SJSA1 (cell line): Measurements from ENCODE around the gene OR6A2. TPM values are rescaled to one million over a fixed set of nuclear protein-coding genes. Genes with fewer than 3 reads are reported as not detected.
"Not testable (repeated sequence)": the region's sequence is repeated elsewhere in the genome, so short reads cannot be mapped to it uniquely, and the experiment has no call there.

Experiments
- DNase-seq, 2 experiments: peaks; one replicate each; pipeline ENCODE4 v3.0.0-alpha.2; 2015 to 2020; ENCODE audit warnings: low spot score in 2 of 2, low read depth in 1 of 2
- H3K27ac ChIP-seq: fragments of 250-450 bp; sonication (Bioruptor Pico); 2 replicates; pipeline ENCODE4 v1.5.1; 2020; ENCODE audit warnings: mild to moderate bottlenecking, moderate library complexity
- H3K27me3 ChIP-seq: fragments of 250-450 bp; sonication (Bioruptor Pico); replicated peaks from 2 replicates; pipeline ENCODE4 v1.5.1; 2020; ENCODE audit warnings: mild to moderate bottlenecking, moderate library complexity
- H3K36me3 ChIP-seq: fragments of 250-450 bp; sonication (Bioruptor Pico); 2 replicates; pipeline ENCODE4 v1.5.1; 2020; ENCODE audit warnings: mild to moderate bottlenecking
- H3K4me1 ChIP-seq: fragments of 250-450 bp; sonication (Bioruptor Pico); replicated peaks from 2 replicates; pipeline ENCODE4 v1.6.1; 2021; ENCODE audit warnings: mild to moderate bottlenecking
- H3K4me3 ChIP-seq: fragments of 250-450 bp; sonication (Bioruptor Pico); 2 replicates; pipeline ENCODE4 v1.5.1; 2020; ENCODE audit warnings: mild to moderate bottlenecking
- H3K9me3 ChIP-seq: fragments of 250-450 bp; sonication (Bioruptor Pico); replicated peaks from 2 replicates; pipeline ENCODE4 v1.5.1; 2020; ENCODE audit warnings: mild to moderate bottlenecking
- total RNA-seq: library from RNA; depleted of rRNA; stranded (reverse); fragments of >200 nt; shearing (Covaris generic); gene quantifications from 2 replicates; pipeline ENCODE4 v1.2.3, GENCODE V29; 2014

The OR6A2 gene
- total RNA-seq, 1 experiment from 2014 or later, result not detected

DNA sequence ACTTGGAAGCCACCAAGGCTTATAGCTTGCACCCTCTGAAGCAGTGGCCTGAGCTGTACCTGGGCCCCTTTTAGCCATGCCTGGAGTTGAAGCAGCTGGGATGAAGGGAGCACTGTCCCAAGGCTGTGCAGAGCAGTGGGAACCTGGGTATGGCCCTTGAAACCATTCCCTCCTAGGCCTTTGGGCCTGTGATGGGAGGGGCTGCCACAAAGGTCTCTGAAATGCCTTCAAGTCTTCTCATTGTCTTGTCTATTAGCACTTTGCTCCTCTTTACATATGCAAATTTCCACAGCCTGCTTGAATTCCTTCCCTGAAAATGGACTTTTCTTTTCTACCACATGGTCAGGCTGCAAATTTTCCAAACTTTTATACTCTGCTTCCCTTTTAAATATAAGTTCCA is 1.6 kb upstream of the OR6A2 start:
- H3K9me3 ChIP-seq, H3K27me3 ChIP-seq: not testable (repeated sequence)

DNA sequence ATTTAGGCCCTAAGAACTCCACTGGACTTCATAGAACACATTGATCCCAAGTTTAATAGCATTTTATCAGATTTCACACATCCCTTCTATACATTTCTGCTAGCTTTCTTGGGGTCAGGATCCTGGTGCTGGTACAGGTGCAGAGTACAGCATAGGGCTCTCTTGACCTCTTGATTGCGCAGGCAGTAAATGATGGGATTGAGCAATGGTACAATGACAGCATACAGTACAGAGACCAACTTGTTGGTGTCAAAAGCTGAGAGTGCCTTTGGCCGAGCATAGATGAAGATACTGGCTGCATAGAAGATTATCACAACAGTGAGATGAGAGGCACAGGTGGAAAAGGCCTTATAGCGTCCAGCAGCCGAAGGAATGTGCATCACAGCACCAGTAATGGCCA is 4.8 kb downstream of the OR6A2 start:
- no peak overlapping the region for H3K4me3 ChIP-seq
- H3K27me3 ChIP-seq, result no peaks in the 10 kb centered on the region
- H3K36me3 ChIP-seq, result no peaks in the 10 kb centered on the region
- H3K27ac ChIP-seq, result no peak overlapping the region
- no peaks in the 10 kb centered on the region for H3K4me1 ChIP-seq
- no peaks in the 10 kb centered on the region for H3K9me3 ChIP-seq
- no peak for DNase-seq

More for the DNA sequence above, 1.6 kb upstream of the OR6A2 start:
- not testable (repeated sequence) for DNase-seq, H3K36me3 ChIP-seq, H3K27ac ChIP-seq, H3K4me1 ChIP-seq, H3K4me3 ChIP-seq

DNA sequence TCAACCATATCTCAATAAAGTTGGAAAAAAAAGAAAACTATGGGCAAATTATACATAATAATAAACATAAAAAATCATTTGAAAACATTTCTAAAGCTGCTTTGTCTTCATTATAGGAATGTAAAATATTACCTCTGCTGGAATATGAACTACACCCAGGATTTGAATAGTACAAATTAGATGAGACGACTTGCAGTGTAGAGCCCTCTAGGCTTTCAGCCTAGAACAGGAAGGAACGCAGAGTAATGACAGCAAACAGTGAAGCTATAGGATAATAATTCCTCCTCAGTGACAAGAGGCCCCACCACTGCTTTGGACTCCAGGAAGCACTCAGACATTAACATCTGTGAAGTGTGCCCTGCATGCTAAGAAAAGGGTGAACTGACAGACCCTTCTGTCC is 8.9 kb downstream of the OR6A2 start:
- H3K27ac ChIP-seq, result no peak overlapping the region

DNA sequence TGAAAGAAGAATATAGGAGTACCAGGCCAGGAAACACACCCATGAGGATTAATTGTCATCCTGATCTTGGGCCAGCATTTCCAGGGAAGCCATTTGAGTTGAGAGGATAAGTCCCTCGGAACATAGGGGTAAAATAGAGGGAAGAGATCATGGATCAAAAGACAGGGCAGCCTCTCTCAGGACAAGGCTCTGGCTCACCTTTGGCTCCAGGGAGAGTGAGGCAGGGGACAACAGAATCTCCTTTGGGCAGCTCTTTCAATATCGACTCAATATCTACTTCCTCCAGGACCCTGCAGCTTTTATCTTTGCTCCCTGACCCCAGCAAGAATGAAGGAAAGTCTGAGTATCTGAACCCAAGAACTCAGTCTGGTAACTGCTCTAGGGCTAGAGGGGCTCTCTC is 16.8 kb downstream of the OR6A2 start, which contains the start of gene OR2AG1:
Gene OR2AG1 (plus strand): TSS at position 301 of the 400 bp plus-strand sequence. CDS start 2,018 bp downstream, outside the sequence.
- Histone ChIP-seq H3K36me3 (no peaks in the 10 kb centered on the region), H3K4me3 (no peak within 1 kb of the TSS), H3K27ac (no peak within 1 kb of the TSS), H3K9me3 (no peaks in the 10 kb centered on the region), H3K27me3 (no peaks in the 10 kb centered on the region), H3K4me1 (no peaks in the 10 kb centered on the region)
- DNase-seq, result no peak

More for the DNA sequence above, 8.9 kb downstream of the OR6A2 start:
- H3K4me1 ChIP-seq, result no peaks in the 10 kb centered on the region
- H3K36me3 ChIP-seq, result no peaks in the 10 kb centered on the region
- no peaks in the 10 kb centered on the region for H3K27me3 ChIP-seq
- DNase-seq, result no peak
- H3K4me3 ChIP-seq, result no peak overlapping the region
- H3K9me3 ChIP-seq, result no peaks in the 10 kb centered on the region

DNA sequence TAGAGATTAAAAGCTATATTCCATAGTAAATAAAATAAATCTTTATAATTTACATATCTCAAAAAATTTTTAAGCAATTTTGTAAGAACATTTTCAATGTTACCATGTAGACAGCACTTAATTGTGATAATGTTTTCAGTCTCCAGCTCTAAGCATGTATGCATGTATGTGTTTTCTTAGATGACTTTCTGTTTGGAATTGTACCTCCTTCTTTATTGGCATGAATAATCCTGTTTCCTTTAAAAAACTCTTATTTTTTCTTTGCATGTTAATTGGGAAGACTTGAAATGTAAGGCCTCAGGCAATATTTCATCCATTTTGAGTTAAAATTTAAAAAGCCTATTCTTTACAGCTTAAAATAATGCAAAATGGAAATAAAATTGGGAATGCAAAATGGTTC is 18.7 kb downstream of the OR6A2 start:
- DNase-seq, result no peak
- Histone ChIP-seq H3K4me1 (no peaks in the 10 kb centered on the region), H3K36me3 (no peaks in the 10 kb centered on the region), H3K27me3 (no peaks in the 10 kb centered on the region), H3K4me3 (no peak overlapping the region), H3K9me3 (no peaks in the 10 kb centered on the region), H3K27ac (no peak overlapping the region)

DNA sequence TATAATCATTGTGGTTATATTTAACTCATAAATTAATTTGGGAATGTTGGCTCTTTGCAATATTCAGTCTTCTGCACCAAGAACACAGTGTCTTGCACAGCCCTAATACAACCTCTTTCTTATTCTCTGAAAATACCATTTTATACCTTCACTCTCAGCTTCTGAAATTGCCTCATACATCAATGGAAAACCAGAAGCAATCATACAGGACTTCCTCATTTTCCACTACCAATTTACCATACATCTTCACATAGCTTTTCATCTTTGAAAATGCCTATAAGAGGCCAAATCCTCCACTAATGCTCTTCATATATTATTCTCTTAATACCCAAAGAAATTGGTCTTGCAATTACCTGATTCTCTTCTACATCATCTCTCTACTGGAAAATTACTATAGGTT is 21.0 kb downstream of the OR6A2 start:
- H3K27me3 ChIP-seq, result no peaks in the 10 kb centered on the region
- H3K4me3 ChIP-seq, result no peak overlapping the region
- no peaks in the 10 kb centered on the region for H3K36me3 ChIP-seq
- no peak for DNase-seq
- H3K27ac ChIP-seq, result no peak overlapping the region
- H3K4me1 ChIP-seq, result no peaks in the 10 kb centered on the region
- H3K9me3 ChIP-seq, result no peaks in the 10 kb centered on the region

DNA sequence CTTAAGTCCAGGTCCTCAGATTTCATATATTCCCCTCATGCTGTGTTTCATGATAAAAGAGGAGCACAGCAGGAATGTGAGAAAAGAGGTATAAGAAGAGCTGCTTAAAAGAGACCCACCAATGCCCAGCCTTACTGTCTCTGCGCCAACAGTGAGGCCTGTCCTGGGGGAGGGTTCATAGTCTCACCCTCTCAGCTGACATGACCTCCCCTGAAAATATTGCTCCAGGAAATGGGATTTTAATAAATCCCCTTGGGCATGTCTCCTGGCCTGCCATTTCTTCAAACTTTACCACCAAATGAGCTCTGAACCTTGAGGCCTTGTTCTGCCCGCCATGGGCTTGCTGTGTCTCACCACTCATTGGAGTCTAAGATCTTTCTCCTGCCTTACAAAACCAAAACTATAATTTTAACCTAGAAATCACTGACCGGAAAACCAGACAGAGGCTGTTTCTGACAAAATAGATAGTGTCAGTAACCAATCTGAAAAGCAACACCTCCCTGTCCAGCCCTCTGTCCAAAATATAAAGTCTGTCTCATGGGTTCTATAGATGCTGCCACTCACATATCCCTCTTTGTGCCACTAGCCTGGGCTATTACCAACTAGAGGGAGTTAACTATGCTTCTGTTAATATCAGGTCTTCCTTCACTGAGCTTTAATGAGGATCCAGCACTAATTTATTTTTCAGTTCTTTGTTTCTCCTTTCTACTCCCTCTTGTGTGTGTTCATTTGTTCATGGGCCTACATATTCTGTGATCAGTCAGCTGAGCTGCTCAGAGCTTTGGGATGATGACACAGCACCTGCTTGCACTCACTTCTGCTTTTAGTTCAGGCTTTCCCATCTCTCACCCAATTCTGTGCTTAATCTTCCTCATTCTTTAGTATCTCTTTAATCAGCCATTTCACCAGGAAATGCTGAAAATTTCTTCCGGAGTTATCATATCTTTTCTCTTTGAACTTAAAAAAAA is 27.3 kb downstream of the OR6A2 start, which contains the start of gene OR2AG2:
Gene OR2AG2 (minus strand): TSS at position 51 of the 968 bp plus-strand sequence. CDS start 3,019 bp downstream, outside the sequence.
- no peak for DNase-seq
- Histone ChIP-seq H3K4me3 (no peak within 1 kb of the TSS), H3K36me3 (no peaks in the 10 kb centered on the region), H3K27ac (no peak within 1 kb of the TSS), H3K9me3 (no peaks in the 10 kb centered on the region), H3K27me3 (no peaks in the 10 kb centered on the region), H3K4me1 (no peaks in the 10 kb centered on the region)

DNA sequence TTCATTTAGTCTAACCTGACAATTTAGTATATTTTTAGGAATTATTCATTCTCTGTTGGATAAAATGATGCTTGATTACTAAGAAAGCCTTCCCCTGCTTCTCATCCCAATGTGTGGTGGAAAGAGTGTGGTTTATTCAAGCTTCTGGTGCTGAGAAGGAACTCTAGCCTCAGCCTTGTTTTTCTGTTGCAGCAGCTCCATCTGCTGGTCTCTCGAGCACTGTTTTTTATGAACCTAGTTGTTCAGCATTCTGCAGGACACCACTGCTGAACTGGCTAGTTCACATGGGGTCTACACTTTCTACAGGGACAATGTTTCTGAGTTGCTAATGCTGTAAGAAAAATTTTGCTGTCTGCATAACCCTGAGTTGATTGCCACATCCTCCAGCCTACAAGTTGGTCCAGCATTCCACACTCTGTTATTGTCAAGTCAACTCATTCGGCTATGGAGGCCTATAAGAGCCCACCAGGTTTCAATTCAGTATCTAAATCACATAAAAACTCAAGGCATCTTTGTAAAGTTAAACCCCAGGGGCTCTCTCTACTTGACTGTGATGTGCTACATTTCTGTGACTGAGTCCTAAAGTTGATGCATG is 42.0 kb downstream of the OR6A2 start:
- Histone ChIP-seq H3K9me3 (no peaks in the 10 kb centered on the region), H3K27me3 (no peaks in the 10 kb centered on the region), H3K4me1 (no peaks in the 10 kb centered on the region), H3K27ac (no peak overlapping the region), H3K36me3 (no peaks in the 10 kb centered on the region), H3K4me3 (no peak overlapping the region)
- DNase-seq, result peak in 1 of 2 experiments; percentile 3

DNA sequence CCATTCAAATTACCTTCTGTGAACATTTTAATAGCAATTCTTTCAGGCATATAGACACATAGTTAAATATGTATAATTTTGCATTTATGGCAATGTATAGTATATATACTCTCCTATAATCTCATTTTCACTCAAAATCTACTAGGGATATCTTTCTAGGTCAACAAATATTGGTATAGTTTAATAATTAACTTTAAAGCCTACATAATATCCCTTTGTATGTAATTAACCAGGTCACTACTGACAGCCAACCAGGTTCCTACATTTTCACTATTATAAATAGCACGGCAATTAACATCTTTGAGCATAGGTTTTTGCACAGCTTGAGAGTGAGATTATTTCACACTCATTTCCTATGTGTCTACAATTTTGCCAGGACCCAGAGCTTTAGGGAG is 43.5 kb downstream of the OR6A2 start:
- DNase-seq, result no peak
- Histone ChIP-seq H3K36me3 (no peaks in the 10 kb centered on the region), H3K27me3 (no peaks in the 10 kb centered on the region), H3K9me3 (no peaks in the 10 kb centered on the region), H3K4me1 (no peaks in the 10 kb centered on the region), H3K27ac (no peak overlapping the region), H3K4me3 (no peak overlapping the region)

DNA sequence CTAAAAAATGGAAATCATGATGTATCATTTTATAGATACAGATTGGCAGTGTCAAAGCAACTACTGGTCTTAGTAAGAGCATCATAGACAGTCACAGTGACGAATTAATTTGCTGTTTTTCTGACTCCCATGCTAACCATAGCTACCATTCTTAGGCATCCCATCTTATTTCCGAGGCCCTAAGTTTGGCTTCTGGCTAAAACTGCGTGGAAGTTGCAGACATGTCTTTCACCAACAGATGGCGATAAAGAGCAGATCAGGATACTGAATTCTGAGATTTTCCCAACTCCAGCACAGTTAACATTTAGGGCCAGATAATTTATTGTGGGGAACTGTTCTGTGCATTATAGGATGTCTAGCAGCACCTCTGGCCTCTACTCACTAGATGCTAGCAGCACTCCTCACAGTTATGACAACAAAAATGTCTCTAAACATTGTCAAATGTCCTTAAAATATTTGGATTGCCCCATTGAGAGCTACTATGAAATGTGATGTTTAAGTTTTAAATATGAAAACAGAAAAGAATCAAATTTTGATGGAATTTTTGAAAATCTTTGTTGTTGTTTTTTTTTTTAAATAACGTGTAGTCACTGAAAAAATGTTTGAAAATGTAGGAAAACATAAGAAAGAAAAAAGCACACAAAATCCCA is 44.1 kb downstream of the OR6A2 start:
- Histone ChIP-seq H3K27me3 (no peaks in the 10 kb centered on the region), H3K36me3 (no peaks in the 10 kb centered on the region), H3K4me1 (no peaks in the 10 kb centered on the region), H3K9me3 (no peaks in the 10 kb centered on the region), H3K4me3 (no peak overlapping the region), H3K27ac (no peak overlapping the region)
- DNase-seq, result no peak

DNA sequence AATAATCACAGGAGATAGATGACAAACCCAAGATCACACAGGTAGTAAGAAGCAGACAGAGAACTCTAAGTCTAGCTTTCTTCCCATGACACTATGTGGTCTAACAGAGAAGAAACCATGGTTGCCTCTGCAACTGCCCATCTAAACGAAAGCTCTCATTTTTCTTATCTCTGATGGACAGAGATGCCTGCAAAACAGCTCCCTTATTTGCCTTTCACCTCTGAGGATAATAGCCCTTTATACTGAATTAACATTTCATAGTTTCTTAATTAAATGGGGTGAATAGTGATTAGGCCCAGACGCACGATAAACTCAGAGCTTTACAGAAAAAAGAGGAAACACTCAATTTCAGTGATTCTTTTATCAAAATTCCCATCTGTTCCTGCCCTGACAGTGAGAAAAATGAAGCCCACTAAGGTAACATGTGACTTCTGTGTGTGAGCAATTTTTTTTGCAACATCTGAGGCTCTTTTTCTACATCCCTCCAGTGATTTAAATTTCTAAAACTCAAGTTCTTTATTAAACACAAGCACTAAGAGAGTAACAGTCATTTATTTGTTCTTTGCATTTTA is 52.3 kb downstream of the OR6A2 start:
- no peaks in the 10 kb centered on the region for H3K27me3 ChIP-seq
- no peak for DNase-seq
- no peaks in the 10 kb centered on the region for H3K4me1 ChIP-seq
- H3K4me3 ChIP-seq, result no peak overlapping the region
- H3K27ac ChIP-seq, result no peak overlapping the region
- no peaks in the 10 kb centered on the region for H3K36me3 ChIP-seq
- H3K9me3 ChIP-seq, result no peaks in the 10 kb centered on the region

DNA sequence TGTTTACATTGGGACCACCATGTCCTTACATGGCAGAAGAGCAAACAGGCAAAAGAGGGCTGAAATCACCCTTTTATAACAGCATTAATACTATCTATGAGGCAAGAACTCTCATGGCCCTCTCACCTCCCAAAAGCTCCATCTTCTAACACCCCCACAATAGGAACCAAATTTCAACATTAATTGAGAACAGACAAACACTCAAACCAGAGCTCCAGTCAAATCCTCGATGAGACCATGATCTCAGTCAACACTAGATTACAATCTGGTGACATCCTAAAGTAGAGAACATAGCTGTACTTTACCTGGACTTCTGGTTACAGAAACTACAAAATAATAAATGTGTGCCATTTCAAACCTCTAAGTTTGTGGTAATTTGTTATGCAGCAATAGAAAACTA is 52.9 kb downstream of the OR6A2 start:
- Histone ChIP-seq H3K4me3 (no peak overlapping the region), H3K9me3 (no peaks in the 10 kb centered on the region), H3K36me3 (no peaks in the 10 kb centered on the region), H3K27ac (no peak overlapping the region), H3K4me1 (no peaks in the 10 kb centered on the region), H3K27me3 (no peaks in the 10 kb centered on the region)
- DNase-seq, result no peak

DNA sequence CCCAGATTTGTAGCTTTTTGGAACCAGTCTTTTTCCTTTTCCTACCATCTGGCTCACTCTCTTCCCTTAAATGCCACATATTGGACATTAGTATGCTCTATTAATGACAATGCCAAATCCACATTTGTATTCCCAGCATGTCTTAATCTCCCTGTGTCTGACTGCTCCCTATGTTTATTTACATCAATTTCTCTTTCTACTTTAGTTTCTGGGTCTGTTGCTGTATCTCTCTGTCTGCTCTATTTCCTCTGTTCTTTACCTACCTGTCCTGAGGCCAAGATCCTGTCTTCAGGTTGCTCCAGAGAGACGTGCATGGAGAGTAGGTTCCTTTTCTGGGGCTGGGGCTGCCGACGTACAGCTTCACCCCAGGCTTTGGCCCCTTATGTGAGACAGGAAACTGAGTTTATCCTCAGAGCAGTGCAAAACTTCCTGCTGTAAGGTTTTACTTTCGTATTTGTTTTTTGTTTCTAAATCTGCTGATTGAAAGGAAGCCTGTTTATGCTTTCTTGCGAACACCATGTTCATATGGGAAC is 53.3 kb downstream of the OR6A2 start:
- Histone ChIP-seq H3K36me3 (no peaks in the 10 kb centered on the region), H3K27me3 (no peaks in the 10 kb centered on the region), H3K27ac (no peak overlapping the region), H3K9me3 (no peaks in the 10 kb centered on the region), H3K4me1 (no peaks in the 10 kb centered on the region), H3K4me3 (no peak overlapping the region)
- no peak for DNase-seq
